HepG2 (cell line): ENCODE results near the gene CDH2. TPM values are rescaled to one million over a fixed set of nuclear protein-coding genes. Genes with fewer than 3 reads are reported as not detected.

ENCODE experiments used
- ATAC-seq: fragments of 200-7000 bp; cut with Tn5 transposase; 3 replicates; pipeline ENCODE4 v1.9.1; 2020; ENCODE audit warnings: mild to moderate bottlenecking, moderate library complexity
- BruUV-seq: library from RNA; stranded (reverse); fragments of 400-500 nt; replicated peaks from 2 replicates; lab custom pipeline; 2021; lab: Mats Ljungman, UMichigan
- CTCF ChIA-PET: fragments of 300-600 bp; formaldehyde crosslinking; extraction: SDS; loops from one replicate; lab custom pipeline; 2021; ENCODE audit warnings: low total read pairs, inconsistent platforms, low intra/inter-chr PET ratio; lab: Yijun Ruan, JAX
- POLR2A ChIA-PET: fragments of 350-600 bp; sonication (Branson Sonifier 250); formaldehyde crosslinking; loops from one replicate; lab custom pipeline; 2020; ENCODE audit warnings: antibody characterized with exemption, inconsistent platforms; lab: Yijun Ruan, JAX
- DNase-seq: peaks from one replicate; pipeline ENCODE4 v3.0.0-alpha.2; 2015; ENCODE audit warnings: low spot score
- FAIRE-seq: peaks from 3 replicates; lab custom pipeline; 2011; peaks lifted over from hg19 to GRCh38; lab: Jason Lieb, UNC
- H2AFZ ChIP-seq: one replicate; pipeline ENCODE4 v1.6.1; 2011; ENCODE audit warnings: low read length, inconsistent platforms
- H3K27ac ChIP-seq: fragments of 300-600 bp; 3 replicates; pipeline ENCODE4 v1.8.0; 2011; ENCODE audit warnings: mixed run types, mild to moderate bottlenecking, mixed read lengths, low read length, inconsistent platforms; ENCODE audit not compliant: insufficient read depth; ENCODE audit errors: extremely low read length
- H3K27me3 ChIP-seq, 2 experiments: fragments of 200-600 bp in 1 of 2; 2 replicates in 1 of 2; 3 replicates in 1 of 2; pipeline versions ENCODE4 v1.6.0 to v1.8.0; 2011; ENCODE audit warnings: low read length in 2 of 2, mild to moderate bottlenecking in 2 of 2, moderate library complexity in 2 of 2, inconsistent platforms in 1 of 2; ENCODE audit not compliant: insufficient read depth in 2 of 2, control insufficient read depth in 1 of 2
- H3K36me3 ChIP-seq, 2 experiments: fragments of 200-600 bp in 1 of 2; replicated peaks in 1 of 2; 2 replicates in 1 of 2; 3 replicates in 1 of 2; pipeline versions ENCODE4 v1.5.1 to v1.8.0; 2011; ENCODE audit warnings: low read length in 2 of 2, inconsistent platforms in 1 of 2; ENCODE audit not compliant: insufficient read depth in 2 of 2, control insufficient read depth in 1 of 2
- H3K4me1 ChIP-seq: 2 replicates; pipeline ENCODE4 v1.5.1; 2012; ENCODE audit warnings: low read length, inconsistent platforms; ENCODE audit not compliant: insufficient read depth
- H3K4me2 ChIP-seq: 2 replicates; pipeline ENCODE4 v1.6.0; 2011; ENCODE audit warnings: low read depth, low read length, inconsistent platforms
- H3K4me3 ChIP-seq, 3 experiments: fragments of 200-600 bp in 1 of 3; sonication (generic), shearing (Covaris generic) in 1 of 3; replicated peaks in 1 of 3; 2 replicates each; pipeline ENCODE4 v1.5.1; 2011 to 2016; ENCODE audit warnings: low read length in 3 of 3, inconsistent platforms in 2 of 3, low read depth in 2 of 3, mild to moderate bottlenecking in 2 of 3, control low read depth in 1 of 3, mixed read lengths in 1 of 3; ENCODE audit not compliant: insufficient read depth in 1 of 3
- H3K79me2 ChIP-seq: one replicate; pipeline ENCODE4 v1.6.1; 2011; ENCODE audit warnings: low read length, inconsistent platforms; ENCODE audit not compliant: insufficient read depth
- H3K9ac ChIP-seq: 2 replicates; pipeline ENCODE4 v1.6.0; 2011; ENCODE audit warnings: mild to moderate bottlenecking, low read depth, low read length, inconsistent platforms; ENCODE audit not compliant: insufficient read depth
- H3K9me3 ChIP-seq: 2 replicates; pipeline ENCODE4 v1.5.1; 2012; ENCODE audit warnings: mild to moderate bottlenecking, low read length
- H4K20me1 ChIP-seq: 2 replicates; pipeline ENCODE4 v1.6.0; 2011; ENCODE audit warnings: inconsistent platforms, mild to moderate bottlenecking, low read length, moderate library complexity; ENCODE audit not compliant: insufficient read depth
- NFAT5 ChIP-seq: sonication (generic); formaldehyde crosslinking; IDR thresholded peaks from 2 replicates; pipeline ENCODE4 v1.4.0; 2020; ENCODE audit warnings: missing genetic modification reagents
- ZNF296 ChIP-seq: sonication (generic); formaldehyde crosslinking; conservative IDR thresholded peaks from 2 replicates; pipeline ENCODE4 v1.5.0; 2020; ENCODE audit warnings: mild to moderate bottlenecking, missing genetic modification reagents
- ZNF468 ChIP-seq: sonication (generic); formaldehyde crosslinking; IDR thresholded peaks from 2 replicates; pipeline ENCODE4 v1.8.0; 2022; ENCODE audit warnings: mild to moderate bottlenecking, moderate library complexity, missing genetic modification reagents
- ZNF598 ChIP-seq: sonication (generic); formaldehyde crosslinking; IDR thresholded peaks from 2 replicates; pipeline ENCODE4 v1.5.1; 2020; ENCODE audit warnings: mild to moderate bottlenecking, missing genetic modification reagents, borderline replicate concordance
- WGBS: methylation state at CpG from one replicate; pipeline ENCODE4 v1.1.6; 2017; ENCODE audit warnings: low lambda C conversion rate; 5-methylcytosine and 5-hydroxymethylcytosine counted together
- in situ Hi-C: cut with HindIII; loops from 2 replicates; pipeline ENCODE4 v1.10.0; 2017; ENCODE audit warnings: low pct_unique_long_range_greater_than_20kb; ENCODE audit not compliant: extremely low pct_ligation_motif_present
- intact Hi-C: fragments of 100-400 bp; cut with micrococcal nuclease; formaldehyde crosslinking; loops from one replicate; pipeline ENCODE4 v1.10.0; 2022; ENCODE audit not compliant: unreplicated experiment
- polyA plus RNA-seq, 8 experiments: library from polyadenylated mRNA; depleted of rRNA in 3 of 8; stranded (reverse) in 7 of 8; unstranded in 1 of 8; fragments of >200 nt; fragmentation: Illumina TruSeq in 4 of 8; extraction: Trizol in 4 of 8; gene quantifications; 2 replicates each; pipeline versions ENCODE4 v1.2.1 to v1.2.3, GENCODE V29; 2011 to 2016; ENCODE audit warnings: low read depth in 4 of 8, missing spikeins in 1 of 8, mixed read lengths in 1 of 8; ENCODE audit not compliant: insufficient read depth in 1 of 8
- total RNA-seq, 5 experiments: library from RNA; depleted of rRNA; stranded (reverse); fragments of >200 nt; fragmentation: Illumina TruSeq; extraction: Trizol; gene quantifications; 2 replicates each; pipeline ENCODE4 v1.2.3, GENCODE V29; 2016; ENCODE audit warnings: low read depth in 1 of 5

CDH2 gene
- total and polyA plus RNA-seq, 2 of the 13 experiments (the other 11 are each of a cell fraction or from before 2014, with no cell fraction given): 18.6 to 36.1 TPM

- Histone ChIP-seq H3K4me1 (peaks cover 27% of the 10 kb centered on the region), H4K20me1 (no peaks in the 10 kb centered on the region), H3K27me3 (no peaks in the 10 kb centered on the region), H3K79me2 (peaks cover 3% of the 10 kb centered on the region), H3K4me2 (no peak overlapping the region), H3K27ac (no peak overlapping the region), H3K36me3 (no peaks in the 10 kb centered on the region), H3K9ac (no peak overlapping the region), H3K4me3 (no peak overlapping the region), H3K9me3 (0 out of 2 replicates have a peak, but pooled peaks cover 6% of the 10 kb centered on the region), H2AFZ (no peak overlapping the region)
- in situ Hi-C loops (no loop called here), intact Hi-C loops (no loop called here)
- 98% methylated on average over 4 of the region's 4 CpGs for WGBS
- DNase-seq (no peak), ATAC-seq (no peak), FAIRE-seq (no peak)
- TF ChIP-seq ZNF598 (CRISPR knock-in tag) (no peak), ZNF296 (no peak), ZNF468 (no peak), NFAT5 (CRISPR knock-in tag) (no peak)
- POLR2A ChIA-PET: no interaction called here
- no TSS peak for BruUV-seq
- CTCF ChIA-PET: no interaction called here
Measured at GRCh38 chr18:28095631-28096030, 81.3 kb downstream of the CDH2 start.
